ENCODE measurements around the gene GRIK5. TPM values are rescaled to one million over a fixed set of nuclear protein-coding genes. Genes with fewer than 3 reads are reported as not detected.

GRIK5 gene, protein sequence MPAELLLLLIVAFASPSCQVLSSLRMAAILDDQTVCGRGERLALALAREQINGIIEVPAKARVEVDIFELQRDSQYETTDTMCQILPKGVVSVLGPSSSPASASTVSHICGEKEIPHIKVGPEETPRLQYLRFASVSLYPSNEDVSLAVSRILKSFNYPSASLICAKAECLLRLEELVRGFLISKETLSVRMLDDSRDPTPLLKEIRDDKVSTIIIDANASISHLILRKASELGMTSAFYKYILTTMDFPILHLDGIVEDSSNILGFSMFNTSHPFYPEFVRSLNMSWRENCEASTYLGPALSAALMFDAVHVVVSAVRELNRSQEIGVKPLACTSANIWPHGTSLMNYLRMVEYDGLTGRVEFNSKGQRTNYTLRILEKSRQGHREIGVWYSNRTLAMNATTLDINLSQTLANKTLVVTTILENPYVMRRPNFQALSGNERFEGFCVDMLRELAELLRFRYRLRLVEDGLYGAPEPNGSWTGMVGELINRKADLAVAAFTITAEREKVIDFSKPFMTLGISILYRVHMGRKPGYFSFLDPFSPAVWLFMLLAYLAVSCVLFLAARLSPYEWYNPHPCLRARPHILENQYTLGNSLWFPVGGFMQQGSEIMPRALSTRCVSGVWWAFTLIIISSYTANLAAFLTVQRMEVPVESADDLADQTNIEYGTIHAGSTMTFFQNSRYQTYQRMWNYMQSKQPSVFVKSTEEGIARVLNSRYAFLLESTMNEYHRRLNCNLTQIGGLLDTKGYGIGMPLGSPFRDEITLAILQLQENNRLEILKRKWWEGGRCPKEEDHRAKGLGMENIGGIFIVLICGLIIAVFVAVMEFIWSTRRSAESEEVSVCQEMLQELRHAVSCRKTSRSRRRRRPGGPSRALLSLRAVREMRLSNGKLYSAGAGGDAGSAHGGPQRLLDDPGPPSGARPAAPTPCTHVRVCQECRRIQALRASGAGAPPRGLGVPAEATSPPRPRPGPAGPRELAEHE
- total RNA-seq (1 to 10 TPM in 2 of 5 experiments, under 1 TPM in 3; 0.57 to 3.5 (median 0.86) TPM), polyA plus RNA-seq (under 1 TPM in 1 of 2 donors, not detected in 1; 0.09 TPM), total RNA-seq (2.0 reads per million, percentile 9 among the genes with 10 or more reads in this experiment)

GRCh38 chr19:42069619-42070351, at the start of gene GRIK5:
Gene GRIK5, minus strand, starts transcription at chr19:42070206. Its CDS starts 4,436 bp downstream, at chr19:42065770.
- Histone ChIP-seq H3K4me1 (ENCODE audit: control insufficient read depth in 2 of 2, insufficient read depth in 2 of 2, low read length in 2 of 2) (peaks cover 0 to 2% of the 10 kb centered on the region in 2 donors), H3K27me3 (ENCODE audit: control insufficient read depth in 2 of 2, insufficient read depth in 2 of 2, low read length in 2 of 2) (peaks cover 0 to 2% of the 10 kb centered on the region in 2 donors), H3K4me3 (ENCODE audit: low read length) (no peak within 1 kb of the TSS), H3K9me3 (ENCODE audit: control insufficient read depth in 2 of 3, low read length in 3 of 3) (no peaks in the 10 kb centered on the region), H3K27ac (ENCODE audit: low read depth, low read length) (no peak within 1 kb of the TSS), H3K36me3 (ENCODE audit: control insufficient read depth in 2 of 3, insufficient read depth in 3 of 3, low read length in 3 of 3) (no peaks in the 10 kb centered on the region)
- CTCF ChIA-PET, result no interaction called here
- peak within 1 kb of the TSS in 2 of 9 donors; percentile 45 to 65 for H3K27ac Mint-ChIP-seq
- no peaks in the 10 kb centered on the region for H3K9me3 Mint-ChIP-seq
- peak within 1 kb of the TSS in 5 of 10 donors; percentile 4 to 43 (median 13) for H3K4me3 Mint-ChIP-seq
- no peaks in the 10 kb centered on the region for H3K36me3 Mint-ChIP-seq
- intact Hi-C loops (cut with micrococcal nuclease), result loop anchor here (10.0 kb wide), 1 partner anchor 185 kb away; the partner anchor contains the start of gene ARHGEF1 (in 2 of the 2)
- POLR2A ChIA-PET, result no interaction called here
- DNase-seq (peak in 1 of 9 donors; percentile 18), ATAC-seq (peak; percentile 36)
- peaks cover 0 to 16% (median 9%) of the 10 kb centered on the region in 7 donors for H3K4me1 Mint-ChIP-seq
- peaks cover 0 to 20% (median 4%) of the 10 kb centered on the region in 5 donors for H3K27me3 Mint-ChIP-seq

DNA sequence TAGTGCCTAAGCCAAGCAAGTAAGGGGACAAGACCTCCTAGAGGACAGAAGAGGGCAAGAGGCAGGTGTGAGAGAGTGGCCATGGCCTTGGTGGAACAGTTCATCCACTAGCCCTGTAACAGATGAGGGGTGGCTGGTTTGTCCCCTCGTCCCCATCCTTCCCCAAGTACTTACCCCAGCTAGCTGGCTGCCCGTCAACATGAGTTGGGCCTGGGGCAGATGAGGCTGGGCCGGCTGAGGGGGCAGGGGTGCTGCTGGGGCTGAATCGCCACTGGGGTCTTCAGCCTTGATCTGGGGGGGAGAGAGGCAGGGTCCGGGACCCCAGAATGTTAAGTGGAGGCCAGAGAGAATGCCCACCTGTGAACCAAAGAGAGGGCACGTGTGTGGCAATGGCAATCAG, 47.1 kb upstream of the GRIK5 start:
- Histone ChIP-seq H3K4me3 (ENCODE audit: low read length) (no peak overlapping the region), H3K27ac (ENCODE audit: low read depth, low read length) (no peak overlapping the region), H3K4me1 (ENCODE audit: control insufficient read depth in 2 of 2, insufficient read depth in 2 of 2, low read length in 2 of 2) (peaks cover 8 to 13% of the 10 kb centered on the region in 2 donors), H3K36me3 (ENCODE audit: control insufficient read depth in 2 of 3, insufficient read depth in 3 of 3, low read length in 3 of 3) (peaks cover 0 to 52% (median 7%) of the 10 kb centered on the region in 3 experiments), H3K9me3 (ENCODE audit: control insufficient read depth in 2 of 3, low read length in 3 of 3) (no peaks in the 10 kb centered on the region), H3K27me3 (ENCODE audit: control insufficient read depth in 2 of 2, insufficient read depth in 2 of 2, low read length in 2 of 2) (no peaks in the 10 kb centered on the region)
- Mint-ChIP-seq H3K4me3 (no peak overlapping the region), H3K9me3 (peaks cover 0 to 1% (median 0%) of the 10 kb centered on the region in 11 donors), H3K27ac (peak overlapping the region in 5 of 9 donors; percentile 47 to 59 (median 52)), H3K36me3 (peaks cover 3 to 47% (median 12%) of the 10 kb centered on the region in 5 donors), H3K27me3 (no peaks in the 10 kb centered on the region), H3K4me1 (peaks cover 7 to 40% (median 24%) of the 10 kb centered on the region in 7 donors)
- intact Hi-C loops (cut with micrococcal nuclease), result no loop called here
- POLR2A ChIA-PET, result no interaction called here
- DNase-seq, result no peak
- CTCF ChIA-PET, result interaction anchor here (1.0 to 1.4 kb wide), 2 partner anchors 9 to 16 kb away, joined by 4 read pairs; no protein-coding TSS in a partner anchor
- no peak for ATAC-seq

- DNase-seq (no peak), ATAC-seq (no peak)
- Histone ChIP-seq H3K9me3 (ENCODE audit: control insufficient read depth in 2 of 3, low read length in 3 of 3) (no peaks in the 10 kb centered on the region), H3K36me3 (ENCODE audit: control insufficient read depth in 2 of 3, insufficient read depth in 3 of 3, low read length in 3 of 3) (peaks cover 0 to 52% (median 7%) of the 10 kb centered on the region in 3 experiments), H3K4me3 (ENCODE audit: low read length) (no peak overlapping the region), H3K27ac (ENCODE audit: low read depth, low read length) (no peak overlapping the region), H3K4me1 (ENCODE audit: control insufficient read depth in 2 of 2, insufficient read depth in 2 of 2, low read length in 2 of 2) (peaks cover 2 to 7% of the 10 kb centered on the region in 2 donors), H3K27me3 (ENCODE audit: control insufficient read depth in 2 of 2, insufficient read depth in 2 of 2, low read length in 2 of 2) (no peaks in the 10 kb centered on the region)
- H3K9me3 Mint-ChIP-seq, result peaks cover 0 to 1% (median 0%) of the 10 kb centered on the region in 11 donors
- CTCF ChIA-PET, result interaction anchor here (1.0 to 1.4 kb wide), 3 partner anchors 8 to 17 kb away, joined by 3 to 4 read pairs (median 4); no protein-coding TSS in a partner anchor
- no peaks in the 10 kb centered on the region for H3K27me3 Mint-ChIP-seq
- peaks cover 3 to 47% (median 14%) of the 10 kb centered on the region in 5 donors for H3K36me3 Mint-ChIP-seq
- no peak overlapping the region for H3K4me3 Mint-ChIP-seq
- H3K4me1 Mint-ChIP-seq, result peaks cover 7 to 40% (median 18%) of the 10 kb centered on the region in 7 donors
- H3K27ac Mint-ChIP-seq, result peak overlapping the region in 5 of 9 donors; percentile 28 to 73 (median 48)
- intact Hi-C loops (cut with micrococcal nuclease), result no loop called here
- POLR2A ChIA-PET, result no interaction called here
These were observed 46.5 kb upstream of the GRIK5 start for GRCh38 chr19:42116308-42117075.

DNA sequence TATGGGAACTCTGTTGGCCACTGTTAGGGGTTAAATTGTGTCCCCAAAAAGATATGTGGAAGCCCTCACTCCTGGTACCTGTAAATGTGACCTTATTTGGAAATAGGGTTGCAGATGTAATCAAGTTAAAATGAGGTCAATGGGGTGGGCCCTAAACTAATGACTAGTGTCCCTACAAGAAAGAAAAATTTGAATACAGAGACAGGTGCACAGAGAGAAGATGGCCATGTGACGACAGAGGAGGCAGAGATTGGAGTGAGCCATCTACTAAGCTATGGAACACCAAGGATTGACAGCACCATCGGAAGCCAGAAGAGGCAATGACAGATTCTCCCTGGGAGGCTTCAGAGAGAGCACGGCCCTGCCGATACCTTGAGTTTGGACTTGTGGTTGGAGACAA, 45.7 kb upstream of the GRIK5 start:
- POLR2A ChIA-PET, result interaction anchor here (0.9 kb wide), 2 partner anchors 39 to 73 kb away, joined by 3 to 4 read pairs; no protein-coding TSS in a partner anchor

GRCh38 chr19:42115219-42115618, 45.2 kb upstream of the GRIK5 start:
- no peaks in the 10 kb centered on the region for H3K4me1 ChIP-seq (ENCODE audit: control insufficient read depth in 2 of 2, insufficient read depth in 2 of 2, low read length in 2 of 2)

More for the DNA sequence above, 45.7 kb upstream of the GRIK5 start:
- Mint-ChIP-seq H3K9me3 (peaks cover 0 to 1% (median 0%) of the 10 kb centered on the region in 11 donors), H3K4me1 (peaks cover 3 to 37% (median 10%) of the 10 kb centered on the region in 7 donors), H3K27me3 (no peaks in the 10 kb centered on the region), H3K27ac (peak overlapping the region in 5 of 9 donors; percentile 8 to 74 (median 48)), H3K4me3 (no peak overlapping the region), H3K36me3 (peaks cover 3 to 47% (median 16%) of the 10 kb centered on the region in 5 donors)
- Histone ChIP-seq H3K4me1 (ENCODE audit: control insufficient read depth in 2 of 2, insufficient read depth in 2 of 2, low read length in 2 of 2) (no peaks in the 10 kb centered on the region), H3K9me3 (ENCODE audit: control insufficient read depth in 2 of 3, low read length in 3 of 3) (no peaks in the 10 kb centered on the region), H3K4me3 (ENCODE audit: low read length) (no peak overlapping the region), H3K27me3 (ENCODE audit: control insufficient read depth in 2 of 2, insufficient read depth in 2 of 2, low read length in 2 of 2) (no peaks in the 10 kb centered on the region), H3K27ac (ENCODE audit: low read depth, low read length) (peak overlapping the region; percentile 19), H3K36me3 (ENCODE audit: control insufficient read depth in 2 of 3, insufficient read depth in 3 of 3, low read length in 3 of 3) (peaks cover 0 to 56% (median 7%) of the 10 kb centered on the region in 3 experiments)
- no peak for ATAC-seq
- no peak for DNase-seq
- intact Hi-C loops (cut with micrococcal nuclease), result no loop called here
- CTCF ChIA-PET, result interaction anchor here (0.5 to 1.4 kb wide), 3 partner anchors 16 to 216 kb away, joined by 3 to 6 read pairs (median 5); no protein-coding TSS in a partner anchor

More at GRCh38 chr19:42115219-42115618, 45.2 kb upstream of the GRIK5 start:
- no peaks in the 10 kb centered on the region for H3K27me3 ChIP-seq (ENCODE audit: control insufficient read depth in 2 of 2, insufficient read depth in 2 of 2, low read length in 2 of 2)
- H3K36me3 ChIP-seq (ENCODE audit: control insufficient read depth in 2 of 3, insufficient read depth in 3 of 3, low read length in 3 of 3), result peaks cover 0 to 61% (median 7%) of the 10 kb centered on the region in 3 experiments
- ATAC-seq (no peak), DNase-seq (no peak)
- intact Hi-C loops (cut with micrococcal nuclease), result no loop called here
- H3K4me1 Mint-ChIP-seq, result peaks cover 0 to 36% (median 7%) of the 10 kb centered on the region in 7 donors
- H3K4me3 ChIP-seq (ENCODE audit: low read length), result no peak overlapping the region
- H3K36me3 Mint-ChIP-seq, result peaks cover 3 to 47% (median 16%) of the 10 kb centered on the region in 5 donors
- H3K4me3 Mint-ChIP-seq, result no peak overlapping the region
- CTCF ChIA-PET, result interaction anchor here (0.5 to 1.4 kb wide), 5 partner anchors 8 to 216 kb away, joined by 3 to 6 read pairs (median 3); no protein-coding TSS in a partner anchor
- H3K27ac ChIP-seq (ENCODE audit: low read depth, low read length), result peak overlapping the region; percentile 19
- POLR2A ChIA-PET, result interaction anchor here (0.9 kb wide), 2 partner anchors 39 to 74 kb away, joined by 3 to 4 read pairs; no protein-coding TSS in a partner anchor
- H3K9me3 ChIP-seq (ENCODE audit: control insufficient read depth in 2 of 3, low read length in 3 of 3), result no peaks in the 10 kb centered on the region
- H3K27ac Mint-ChIP-seq, result peak overlapping the region in 4 of 9 donors; percentile 30 to 74 (median 53)
- H3K27me3 Mint-ChIP-seq, result no peaks in the 10 kb centered on the region
- H3K9me3 Mint-ChIP-seq, result peaks cover 0 to 1% (median 0%) of the 10 kb centered on the region in 11 donors
